HepG2 (cell line): ENCODE measurements around the gene FALEC. TPM values are rescaled to one million over a fixed set of nuclear protein-coding genes. Genes with fewer than 3 reads are reported as not detected.

Experiments
- ATAC-seq: fragments of 200-7000 bp; cut with Tn5 transposase; 3 replicates; pipeline ENCODE4 v1.9.1; 2020; ENCODE audit warnings: mild to moderate bottlenecking, moderate library complexity
- BruUV-seq: library from RNA; stranded (reverse); fragments of 400-500 nt; replicated peaks from 2 replicates; lab custom pipeline; 2021; lab: Mats Ljungman, UMichigan
- CTCF ChIA-PET: fragments of 300-600 bp; formaldehyde crosslinking; extraction: SDS; loops from one replicate; lab custom pipeline; 2021; ENCODE audit warnings: low total read pairs, inconsistent platforms, low intra/inter-chr PET ratio; lab: Yijun Ruan, JAX
- POLR2A ChIA-PET: fragments of 350-600 bp; sonication (Branson Sonifier 250); formaldehyde crosslinking; loops from one replicate; lab custom pipeline; 2020; ENCODE audit warnings: antibody characterized with exemption, inconsistent platforms; lab: Yijun Ruan, JAX
- DNase-seq: peaks from one replicate; pipeline ENCODE4 v3.0.0-alpha.2; 2015; ENCODE audit warnings: low spot score
- FAIRE-seq: peaks from 3 replicates; lab custom pipeline; 2011; peaks lifted over from hg19 to GRCh38; lab: Jason Lieb, UNC
- H2AFZ ChIP-seq: one replicate; pipeline ENCODE4 v1.6.1; 2011; ENCODE audit warnings: low read length, inconsistent platforms
- H3K27ac ChIP-seq: fragments of 300-600 bp; 3 replicates; pipeline ENCODE4 v1.8.0; 2011; ENCODE audit warnings: mixed run types, mild to moderate bottlenecking, mixed read lengths, low read length, inconsistent platforms; ENCODE audit not compliant: insufficient read depth; ENCODE audit errors: extremely low read length
- H3K27me3 ChIP-seq, 2 experiments: fragments of 200-600 bp in 1 of 2; 2 replicates in 1 of 2; 3 replicates in 1 of 2; pipeline versions ENCODE4 v1.6.0 to v1.8.0; 2011; ENCODE audit warnings: low read length in 2 of 2, mild to moderate bottlenecking in 2 of 2, moderate library complexity in 2 of 2, inconsistent platforms in 1 of 2; ENCODE audit not compliant: insufficient read depth in 2 of 2, control insufficient read depth in 1 of 2
- H3K36me3 ChIP-seq, 2 experiments: fragments of 200-600 bp in 1 of 2; replicated peaks in 1 of 2; 2 replicates in 1 of 2; 3 replicates in 1 of 2; pipeline versions ENCODE4 v1.5.1 to v1.8.0; 2011; ENCODE audit warnings: low read length in 2 of 2, inconsistent platforms in 1 of 2; ENCODE audit not compliant: insufficient read depth in 2 of 2, control insufficient read depth in 1 of 2
- H3K4me1 ChIP-seq: 2 replicates; pipeline ENCODE4 v1.5.1; 2012; ENCODE audit warnings: low read length, inconsistent platforms; ENCODE audit not compliant: insufficient read depth
- H3K4me2 ChIP-seq: 2 replicates; pipeline ENCODE4 v1.6.0; 2011; ENCODE audit warnings: low read depth, low read length, inconsistent platforms
- H3K4me3 ChIP-seq, 3 experiments: fragments of 200-600 bp in 1 of 3; sonication (generic), shearing (Covaris generic) in 1 of 3; replicated peaks in 1 of 3; 2 replicates each; pipeline ENCODE4 v1.5.1; 2011 to 2016; ENCODE audit warnings: low read length in 3 of 3, inconsistent platforms in 2 of 3, low read depth in 2 of 3, mild to moderate bottlenecking in 2 of 3, control low read depth in 1 of 3, mixed read lengths in 1 of 3; ENCODE audit not compliant: insufficient read depth in 1 of 3
- H3K79me2 ChIP-seq: one replicate; pipeline ENCODE4 v1.6.1; 2011; ENCODE audit warnings: low read length, inconsistent platforms; ENCODE audit not compliant: insufficient read depth
- H3K9ac ChIP-seq: 2 replicates; pipeline ENCODE4 v1.6.0; 2011; ENCODE audit warnings: mild to moderate bottlenecking, low read depth, low read length, inconsistent platforms; ENCODE audit not compliant: insufficient read depth
- H3K9me3 ChIP-seq: 2 replicates; pipeline ENCODE4 v1.5.1; 2012; ENCODE audit warnings: mild to moderate bottlenecking, low read length
- H4K20me1 ChIP-seq: 2 replicates; pipeline ENCODE4 v1.6.0; 2011; ENCODE audit warnings: inconsistent platforms, mild to moderate bottlenecking, low read length, moderate library complexity; ENCODE audit not compliant: insufficient read depth
- AGO1 ChIP-seq: fragments of 200-400 bp; formaldehyde crosslinking; IDR thresholded peaks from 2 replicates; pipeline ENCODE4 v1.6.1; 2017; ENCODE audit warnings: mild to moderate bottlenecking, low read depth, low read length, moderate library complexity; ENCODE audit not compliant: poor library complexity, severe bottlenecking
- KLF16 ChIP-seq, 2 experiments: sonication (generic) in 1 of 2; formaldehyde crosslinking in 1 of 2; IDR thresholded peaks; 2 replicates each; pipeline versions ENCODE4 v1.6.1 to v1.8.0; 2016 to 2023; ENCODE audit warnings: missing genetic modification reagents in 2 of 2, missing compliant biosample characterization in 1 of 2
- NCOA1 ChIP-seq: sonication (generic); formaldehyde crosslinking; IDR thresholded peaks from 2 replicates; pipeline ENCODE4 v1.9.0; 2021; ENCODE audit warnings: missing genetic modification reagents
- PRMT3 ChIP-seq: sonication (generic); formaldehyde crosslinking; IDR thresholded peaks from 2 replicates; pipeline ENCODE4 v1.8.1; 2022; ENCODE audit warnings: low read depth, mild to moderate bottlenecking, moderate library complexity, missing genetic modification reagents, borderline replicate concordance
- SP140L ChIP-seq: sonication (generic); formaldehyde crosslinking; IDR thresholded peaks from 2 replicates; pipeline ENCODE4 v1.4.0; 2020; ENCODE audit warnings: missing genetic modification reagents, borderline replicate concordance
- TCF7 ChIP-seq: sonication (generic); IDR thresholded peaks from 2 replicates; pipeline ENCODE4 v1.6.1; 2016; ENCODE audit warnings: antibody characterized with exemption, low read depth
- TEAD3 ChIP-seq: optimal IDR thresholded peaks from 2 replicates; pipeline ENCODE3; 2016; ENCODE audit warnings: borderline replicate concordance
- ZFP36L1 ChIP-seq: sonication (generic); formaldehyde crosslinking; IDR thresholded peaks from 2 replicates; pipeline ENCODE4 v1.8.0; 2022; ENCODE audit warnings: mild to moderate bottlenecking, missing genetic modification reagents, moderate library complexity
- ZNF160 ChIP-seq: sonication (generic); formaldehyde crosslinking; IDR thresholded peaks from 2 replicates; pipeline ENCODE4 v1.8.0; 2022; ENCODE audit warnings: mild to moderate bottlenecking, inconsistent platforms, missing genetic modification reagents
- ZNF354B ChIP-seq: sonication (generic); formaldehyde crosslinking; IDR thresholded peaks from 2 replicates; pipeline ENCODE4 v1.8.0; 2022; ENCODE audit warnings: mild to moderate bottlenecking, missing genetic modification reagents
- ZNF432 ChIP-seq: sonication (generic); formaldehyde crosslinking; IDR thresholded peaks from 2 replicates; pipeline ENCODE4 v1.5.0; 2020; ENCODE audit warnings: missing genetic modification reagents, mild to moderate bottlenecking, borderline replicate concordance
- ZNF775 ChIP-seq: sonication (generic); formaldehyde crosslinking; IDR thresholded peaks from 2 replicates; pipeline ENCODE4 v1.4.0; 2020; ENCODE audit warnings: missing genetic modification reagents, mild to moderate bottlenecking, moderate library complexity, borderline replicate concordance
- ZNF839 ChIP-seq: sonication (generic); formaldehyde crosslinking; IDR thresholded peaks from 2 replicates; pipeline ENCODE4 v1.4.0; 2020; ENCODE audit warnings: missing genetic modification reagents, mild to moderate bottlenecking, borderline replicate concordance
- WGBS: methylation state at CpG from one replicate; pipeline ENCODE4 v1.1.6; 2017; ENCODE audit warnings: low lambda C conversion rate; 5-methylcytosine and 5-hydroxymethylcytosine counted together
- in situ Hi-C: cut with HindIII; loops from 2 replicates; pipeline ENCODE4 v1.10.0; 2017; ENCODE audit warnings: low pct_unique_long_range_greater_than_20kb; ENCODE audit not compliant: extremely low pct_ligation_motif_present
- intact Hi-C: fragments of 100-400 bp; cut with micrococcal nuclease; formaldehyde crosslinking; loops from one replicate; pipeline ENCODE4 v1.10.0; 2022; ENCODE audit not compliant: unreplicated experiment
- polyA plus RNA-seq, 8 experiments: library from polyadenylated mRNA; depleted of rRNA in 3 of 8; stranded (reverse) in 7 of 8; unstranded in 1 of 8; fragments of >200 nt; fragmentation: Illumina TruSeq in 4 of 8; extraction: Trizol in 4 of 8; gene quantifications; 2 replicates each; pipeline versions ENCODE4 v1.2.1 to v1.2.3, GENCODE V29; 2011 to 2016; ENCODE audit warnings: low read depth in 4 of 8, missing spikeins in 1 of 8, mixed read lengths in 1 of 8; ENCODE audit not compliant: insufficient read depth in 1 of 8
- total RNA-seq, 5 experiments: library from RNA; depleted of rRNA; stranded (reverse); fragments of >200 nt; fragmentation: Illumina TruSeq; extraction: Trizol; gene quantifications; 2 replicates each; pipeline ENCODE4 v1.2.3, GENCODE V29; 2016; ENCODE audit warnings: low read depth in 1 of 5
- TF ChIP-seq, protein P1 (sequence below): IDR thresholded peaks from 2 replicates; pipeline ENCODE4 v1.6.1; 2016; ENCODE audit warnings: missing biosample characterization, missing genetic modification reagents, low read depth

The FALEC gene
- total and polyA plus RNA-seq, 2 of the 13 experiments (the other 11 are each of a cell fraction or from before 2014, with no cell fraction given), result 0.33 to 0.71 TPM

DNA sequence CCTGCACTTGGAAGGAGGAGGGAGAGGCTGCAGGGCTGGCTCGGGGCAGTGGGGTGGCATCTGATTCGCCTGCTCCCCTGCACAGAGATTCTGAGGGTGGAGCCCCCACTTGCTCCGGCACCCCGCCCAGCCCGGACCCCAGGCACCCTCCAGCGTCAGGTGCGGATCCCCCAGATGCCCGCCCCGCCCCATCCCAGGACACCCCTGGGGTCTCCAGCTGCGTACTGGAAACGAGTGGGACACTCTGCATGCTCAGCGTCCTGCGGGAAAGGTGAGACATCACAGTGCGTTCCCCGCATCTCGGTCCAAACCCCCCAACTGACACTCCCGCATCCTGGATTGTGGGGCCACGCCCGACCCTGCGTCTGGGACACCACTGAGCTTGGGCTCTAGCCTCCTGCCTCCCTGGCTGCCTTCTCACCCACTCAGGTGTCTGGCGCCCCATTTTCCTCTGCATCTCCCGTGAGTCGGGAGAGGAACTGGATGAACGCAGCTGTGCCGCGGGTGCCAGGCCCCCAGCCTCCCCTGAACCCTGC is 41.6 kb downstream of the FALEC start:
- DNase-seq (no peak), ATAC-seq (no peak), FAIRE-seq (no peak)
- Histone ChIP-seq H4K20me1 (no peaks in the 10 kb centered on the region), H3K4me3 (no peak overlapping the region), H3K4me2 (no peak overlapping the region), H3K9me3 (no peaks in the 10 kb centered on the region), H3K27me3 (no peaks in the 10 kb centered on the region), H3K4me1 (peaks cover 47% of the 10 kb centered on the region), H3K27ac (no peak overlapping the region), H3K79me2 (no peaks in the 10 kb centered on the region), H2AFZ (no peak overlapping the region), H3K9ac (no peak overlapping the region), H3K36me3 (peaks cover 0 to 5% of the 10 kb centered on the region in 2 experiments; a peak in 2 of 5 replicates)
- TF ChIP-seq TCF7 (no peak), ZFP36L1 (CRISPR knock-in tag) (no peak), KLF16 (CRISPR knock-in tag; IDR thresholded peaks at IDR 0.05) (no peak), TEAD3 (CRISPR knock-in tag) (no peak), PRMT3 (no peak), ZNF432 (CRISPR knock-in tag) (no peak), ZNF354B (CRISPR knock-in tag) (no peak), SP140L (no peak), AGO1 (no peak), NCOA1 (CRISPR knock-in tag) (no peak), ZNF775 (CRISPR knock-in tag) (no peak), ZNF160 (CRISPR knock-in tag) (no peak), ZNF839 (no peak)
- TF ChIP-seq, protein P1, sequence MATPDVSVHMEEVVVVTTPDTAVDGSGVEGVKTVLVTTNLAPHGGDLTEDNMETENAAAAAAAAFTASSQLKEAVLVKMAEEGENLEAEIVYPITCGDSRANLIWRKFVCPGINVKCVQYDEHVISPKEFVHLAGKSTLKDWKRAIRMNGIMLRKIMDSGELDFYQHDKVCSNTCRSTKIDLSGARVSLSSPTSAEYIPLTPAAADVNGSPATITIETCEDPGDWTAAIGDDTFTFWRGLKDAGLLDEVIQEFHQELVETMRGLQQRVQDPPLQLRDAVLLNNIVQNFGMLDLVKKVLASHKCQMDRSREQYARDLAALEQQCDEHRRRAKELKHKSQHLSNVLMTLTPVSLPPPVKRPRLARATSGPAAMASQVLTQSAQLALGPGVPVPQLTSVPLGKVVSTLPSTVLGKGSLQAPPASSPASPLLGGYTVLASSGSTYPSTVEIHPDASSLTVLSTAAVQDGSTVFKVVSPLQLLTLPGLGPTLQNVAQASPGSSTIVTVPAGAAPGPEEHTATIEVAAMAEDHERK, result no peak
- 97% methylated on average over 16 of the region's 26 CpGs for WGBS
- in situ Hi-C loops (no loop called here), intact Hi-C loops (loop anchor here (10.0 kb wide), 1 partner anchor 302 kb away; the partner anchor contains the start of gene CA14)
- no TSS peak for BruUV-seq
- ChIA-PET POLR2A (interaction anchor here (1.3 kb wide), 1 partner anchor 23 kb away, joined by 4 read pairs; the partner anchor contains the start of gene MCL1), CTCF (no interaction called here)
